GM12875 (cell line): ENCODE results near the gene TIMM17B.

Experiments
- H3K4me3 ChIP-seq: one replicate; pipeline ENCODE4 v1.5.1; 2011; ENCODE audit warnings: low read depth, low read length, control low read depth
- TF ChIP-seq, protein P1 (sequence below): IDR thresholded peaks from 2 replicates; pipeline ENCODE4 v1.5.1; 2011; ENCODE audit warnings: low read depth, mild to moderate bottlenecking, control low read depth, inconsistent platforms, low read length, moderate library complexity, borderline replicate concordance; ENCODE audit not compliant: insufficient read depth

Gene TIMM17B

DNA sequence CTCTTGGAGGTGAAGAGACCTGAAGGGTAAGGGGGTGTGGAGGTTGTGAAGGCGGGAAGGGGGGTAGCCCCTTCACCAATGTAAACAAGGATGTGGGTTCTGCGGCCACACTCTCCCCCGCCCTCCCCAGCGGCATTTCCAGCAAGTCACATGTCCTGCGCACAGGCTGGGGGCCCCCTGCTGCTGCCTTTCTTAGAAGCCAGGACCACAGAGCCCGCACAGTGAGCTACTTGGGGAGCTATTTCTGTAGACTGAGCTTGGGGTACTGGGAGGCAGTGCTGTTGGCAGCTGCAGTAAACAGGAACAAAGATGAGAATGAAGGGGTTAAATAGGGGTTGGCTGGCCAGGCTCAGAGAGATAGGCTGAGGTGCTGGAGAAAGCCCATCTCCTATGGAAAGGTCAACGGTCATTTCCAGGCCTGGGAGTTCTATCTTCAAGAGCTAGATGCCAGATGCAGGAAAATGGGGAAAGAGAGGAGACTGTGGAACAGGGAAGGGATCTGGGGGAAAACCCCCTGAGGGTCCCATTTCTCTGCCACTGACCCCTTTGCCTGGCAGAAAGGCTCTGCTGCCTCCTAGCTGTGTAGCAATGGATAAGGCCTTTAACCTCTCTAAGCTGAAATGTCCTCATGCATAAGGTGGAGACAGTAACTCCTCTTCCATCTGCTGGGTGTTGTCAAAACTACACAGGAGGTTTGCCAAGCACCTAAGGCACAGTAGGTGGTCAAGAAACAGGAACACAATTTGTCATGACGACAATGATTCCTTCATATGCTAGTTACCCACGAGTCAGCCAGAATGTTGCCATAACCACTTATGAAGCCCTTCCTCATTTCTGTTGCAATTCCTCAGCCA lies 39.7 kb upstream of the TIMM17B start:
- TF ChIP-seq, protein P1, sequence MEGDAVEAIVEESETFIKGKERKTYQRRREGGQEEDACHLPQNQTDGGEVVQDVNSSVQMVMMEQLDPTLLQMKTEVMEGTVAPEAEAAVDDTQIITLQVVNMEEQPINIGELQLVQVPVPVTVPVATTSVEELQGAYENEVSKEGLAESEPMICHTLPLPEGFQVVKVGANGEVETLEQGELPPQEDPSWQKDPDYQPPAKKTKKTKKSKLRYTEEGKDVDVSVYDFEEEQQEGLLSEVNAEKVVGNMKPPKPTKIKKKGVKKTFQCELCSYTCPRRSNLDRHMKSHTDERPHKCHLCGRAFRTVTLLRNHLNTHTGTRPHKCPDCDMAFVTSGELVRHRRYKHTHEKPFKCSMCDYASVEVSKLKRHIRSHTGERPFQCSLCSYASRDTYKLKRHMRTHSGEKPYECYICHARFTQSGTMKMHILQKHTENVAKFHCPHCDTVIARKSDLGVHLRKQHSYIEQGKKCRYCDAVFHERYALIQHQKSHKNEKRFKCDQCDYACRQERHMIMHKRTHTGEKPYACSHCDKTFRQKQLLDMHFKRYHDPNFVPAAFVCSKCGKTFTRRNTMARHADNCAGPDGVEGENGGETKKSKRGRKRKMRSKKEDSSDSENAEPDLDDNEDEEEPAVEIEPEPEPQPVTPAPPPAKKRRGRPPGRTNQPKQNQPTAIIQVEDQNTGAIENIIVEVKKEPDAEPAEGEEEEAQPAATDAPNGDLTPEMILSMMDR = peak; percentile 50
- H3K4me3 ChIP-seq = peak overlapping the region; percentile 15

DNA sequence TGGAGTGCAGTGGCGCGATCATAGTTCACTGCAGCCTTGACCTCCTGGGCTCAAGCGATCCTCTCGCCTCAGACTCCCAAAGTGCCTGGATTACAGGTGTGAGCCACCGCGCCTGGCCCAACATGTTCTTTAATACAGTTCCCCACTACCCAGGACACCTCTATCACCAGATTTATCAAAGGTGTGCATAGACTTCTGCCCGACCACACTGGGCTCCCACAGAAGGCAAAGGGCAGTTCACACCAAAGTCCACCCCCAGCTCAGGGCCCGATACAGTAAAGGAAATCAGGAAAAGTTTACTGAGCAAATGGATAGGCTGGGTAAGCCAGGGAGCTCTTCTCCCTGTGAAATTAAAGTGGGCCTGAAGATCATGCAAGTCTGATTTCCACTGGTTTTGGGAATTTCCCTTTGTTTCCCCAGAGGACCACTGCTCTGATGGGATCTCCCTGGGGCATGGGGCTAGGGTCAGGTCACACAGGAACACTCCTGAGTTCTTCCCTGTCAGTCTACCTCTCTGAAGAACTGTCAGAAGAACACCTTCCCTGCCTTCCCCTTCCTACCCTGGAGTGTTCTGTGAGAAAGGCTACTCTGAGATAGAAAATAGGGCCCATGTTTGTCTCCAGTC lies 39.0 kb upstream of the TIMM17B start:
- H3K4me3 ChIP-seq = no peak overlapping the region
- TF ChIP-seq, protein P1 = no peak

DNA sequence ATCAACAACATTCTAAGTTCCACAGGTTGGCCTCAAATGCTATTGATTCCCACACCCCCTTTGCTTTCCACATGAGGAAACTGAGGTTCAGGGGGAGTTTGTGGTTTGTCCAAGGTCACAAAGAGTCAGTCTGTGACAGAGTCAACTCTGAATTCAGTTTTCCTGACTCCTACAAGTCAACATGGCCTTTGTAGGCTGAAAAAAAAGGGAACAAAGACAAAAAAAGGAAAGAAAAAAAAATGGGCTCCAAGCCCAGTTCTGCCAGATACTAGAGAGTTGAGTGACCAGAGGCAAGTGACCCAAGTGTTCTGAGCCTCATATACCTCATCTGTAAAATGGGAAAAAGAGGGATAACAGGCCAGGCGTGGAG lies 37.7 kb upstream of the TIMM17B start:
- no peak overlapping the region for H3K4me3 ChIP-seq
- TF ChIP-seq, protein P1 = no peak

DNA sequence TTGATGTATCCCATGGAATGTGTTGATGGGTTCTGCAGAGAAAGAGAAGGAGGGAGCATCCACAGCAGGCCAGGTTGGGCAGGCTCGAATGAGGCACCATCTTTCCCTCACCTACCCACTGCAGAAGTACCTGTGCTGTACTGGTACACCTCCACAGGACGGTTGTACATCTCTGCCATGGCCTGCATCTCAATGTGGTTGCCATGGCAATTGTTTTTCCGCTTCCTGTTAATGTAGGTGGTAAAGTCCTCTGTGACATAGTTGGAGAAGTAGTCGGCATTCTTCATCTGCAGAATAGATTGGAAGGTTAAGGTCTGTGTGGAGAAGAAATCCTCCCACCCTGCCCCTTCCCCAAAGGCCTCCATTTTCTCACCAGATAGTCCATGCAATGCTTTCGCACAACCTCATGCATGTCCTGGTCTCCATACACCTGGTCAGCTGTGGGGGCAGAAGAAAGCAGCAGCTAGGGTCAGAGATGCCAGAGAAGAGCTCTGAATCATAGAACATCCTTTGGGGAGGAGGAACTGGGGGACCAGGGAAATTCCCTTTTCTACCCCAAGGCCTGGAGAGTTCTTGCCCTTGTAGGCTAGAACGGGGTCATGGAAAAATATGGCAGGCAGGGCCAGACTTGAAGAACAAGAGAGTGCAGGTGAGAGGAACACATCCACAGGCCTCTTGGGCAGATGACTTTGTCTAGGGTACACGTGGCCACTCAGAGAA lies 37.2 kb upstream of the TIMM17B start:
- H3K4me3 ChIP-seq = no peak overlapping the region
- TF ChIP-seq, protein P1 = no peak

DNA sequence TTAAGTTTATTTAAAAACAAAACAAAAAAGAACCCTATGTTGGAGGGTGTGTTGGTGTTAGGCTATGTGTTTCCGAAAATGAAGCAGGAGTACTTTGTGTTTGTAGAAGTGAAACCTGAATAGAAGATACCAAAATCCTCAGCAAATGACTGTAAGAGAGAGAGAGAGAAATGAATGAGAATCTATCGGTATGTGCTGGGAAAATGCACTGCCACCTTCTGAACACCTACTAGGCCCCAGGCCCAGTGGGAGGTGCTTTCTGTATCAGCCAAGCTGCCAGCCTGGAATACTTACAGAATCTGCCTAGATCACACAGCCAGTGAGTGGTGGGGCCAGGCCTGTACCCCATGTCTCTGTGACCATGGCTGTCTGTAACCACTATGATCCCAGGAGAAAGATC lies 36.2 kb upstream of the TIMM17B start:
- H3K4me3 ChIP-seq = no peak overlapping the region
- TF ChIP-seq, protein P1 = no peak

DNA sequence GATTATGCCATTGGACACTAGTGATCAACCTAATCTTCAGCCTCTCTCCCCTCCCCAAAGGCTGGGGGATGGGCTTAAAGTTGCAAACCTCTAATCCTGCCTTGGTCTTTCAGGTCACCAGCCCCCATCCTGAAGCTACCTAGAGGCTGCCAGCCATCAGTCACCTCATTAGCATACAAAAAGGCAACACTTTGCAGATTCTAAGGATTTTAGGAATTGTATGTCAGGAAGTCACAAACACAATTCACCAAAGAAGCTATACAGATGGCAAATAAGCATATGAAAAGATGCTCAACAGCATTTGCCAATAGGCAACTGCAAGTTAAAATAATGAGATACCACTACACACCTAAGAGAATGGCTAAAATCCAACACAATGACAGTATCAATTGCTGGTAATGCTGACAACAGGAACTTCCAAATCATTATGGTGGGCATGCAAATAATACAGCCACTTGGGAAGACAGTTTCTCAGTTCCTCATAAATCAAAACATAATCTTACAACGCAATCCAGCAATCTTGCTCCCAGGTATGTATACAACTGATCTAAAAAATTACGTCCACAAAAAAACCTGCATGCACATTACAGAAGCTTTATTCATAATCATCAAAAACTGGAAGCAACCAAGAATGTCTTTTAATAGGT lies 30.3 kb upstream of the TIMM17B start:
- TF ChIP-seq, protein P1 = no peak
- no peak overlapping the region for H3K4me3 ChIP-seq
